Putamen (tissue), 1 donor: ENCODE measurements around the gene KRTAP10-4.
"Not testable (repeated sequence)": the region's sequence is repeated elsewhere in the genome, so short reads cannot be mapped to it uniquely, and the experiment has no call there.

Experiments
- DNase-seq: peaks from one replicate; pipeline ENCODE4 v3.0.0-alpha.2; 2016; ENCODE audit warnings: low spot score

Gene KRTAP10-4, protein sequence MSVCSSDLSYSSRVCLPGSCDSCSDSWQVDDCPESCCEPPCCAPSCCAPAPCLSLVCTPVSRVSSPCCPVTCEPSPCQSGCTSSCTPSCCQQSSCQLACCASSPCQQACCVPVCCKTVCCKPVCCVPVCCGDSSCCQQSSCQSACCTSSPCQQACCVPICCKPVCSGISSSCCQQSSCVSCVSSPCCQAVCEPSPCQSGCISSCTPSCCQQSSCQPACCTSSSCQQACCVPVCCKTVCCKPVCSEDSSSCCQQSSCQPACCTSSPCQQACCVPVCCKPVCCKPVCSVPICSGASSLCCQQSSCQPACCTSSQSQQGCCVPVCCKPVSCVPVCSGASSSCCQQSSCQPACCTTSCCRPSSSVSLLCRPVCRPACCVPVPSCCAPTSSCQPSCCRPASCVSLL

DNA sequence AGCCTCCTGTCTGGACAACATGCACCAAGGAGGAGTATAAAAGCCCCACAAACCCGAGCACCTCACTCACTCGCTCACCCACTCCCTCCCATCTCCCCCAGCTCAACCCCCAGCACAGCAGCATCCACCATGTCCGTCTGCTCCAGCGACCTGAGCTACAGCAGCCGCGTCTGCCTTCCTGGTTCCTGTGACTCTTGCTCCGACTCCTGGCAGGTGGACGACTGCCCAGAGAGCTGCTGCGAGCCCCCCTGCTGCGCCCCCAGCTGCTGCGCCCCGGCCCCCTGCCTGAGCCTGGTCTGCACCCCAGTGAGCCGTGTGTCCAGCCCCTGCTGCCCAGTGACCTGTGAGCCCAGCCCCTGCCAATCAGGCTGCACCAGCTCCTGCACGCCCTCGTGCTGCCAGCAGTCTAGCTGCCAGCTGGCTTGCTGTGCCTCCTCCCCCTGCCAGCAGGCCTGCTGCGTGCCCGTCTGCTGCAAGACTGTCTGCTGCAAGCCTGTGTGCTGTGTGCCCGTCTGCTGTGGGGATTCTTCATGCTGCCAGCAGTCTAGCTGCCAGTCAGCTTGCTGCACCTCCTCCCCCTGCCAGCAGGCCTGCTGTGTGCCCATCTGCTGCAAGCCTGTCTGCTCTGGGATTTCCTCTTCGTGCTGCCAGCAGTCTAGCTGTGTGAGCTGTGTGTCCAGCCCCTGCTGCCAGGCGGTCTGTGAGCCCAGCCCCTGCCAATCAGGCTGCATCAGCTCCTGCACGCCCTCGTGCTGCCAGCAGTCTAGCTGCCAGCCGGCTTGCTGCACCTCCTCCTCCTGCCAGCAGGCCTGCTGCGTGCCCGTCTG is at the start of gene KRTAP10-4:
Gene KRTAP10-4, plus strand, starts transcription at position 100 of the 827 bp plus-strand sequence. Its CDS starts 30 bp downstream, at position 130.
- DNase-seq, result not testable (repeated sequence)

DNA sequence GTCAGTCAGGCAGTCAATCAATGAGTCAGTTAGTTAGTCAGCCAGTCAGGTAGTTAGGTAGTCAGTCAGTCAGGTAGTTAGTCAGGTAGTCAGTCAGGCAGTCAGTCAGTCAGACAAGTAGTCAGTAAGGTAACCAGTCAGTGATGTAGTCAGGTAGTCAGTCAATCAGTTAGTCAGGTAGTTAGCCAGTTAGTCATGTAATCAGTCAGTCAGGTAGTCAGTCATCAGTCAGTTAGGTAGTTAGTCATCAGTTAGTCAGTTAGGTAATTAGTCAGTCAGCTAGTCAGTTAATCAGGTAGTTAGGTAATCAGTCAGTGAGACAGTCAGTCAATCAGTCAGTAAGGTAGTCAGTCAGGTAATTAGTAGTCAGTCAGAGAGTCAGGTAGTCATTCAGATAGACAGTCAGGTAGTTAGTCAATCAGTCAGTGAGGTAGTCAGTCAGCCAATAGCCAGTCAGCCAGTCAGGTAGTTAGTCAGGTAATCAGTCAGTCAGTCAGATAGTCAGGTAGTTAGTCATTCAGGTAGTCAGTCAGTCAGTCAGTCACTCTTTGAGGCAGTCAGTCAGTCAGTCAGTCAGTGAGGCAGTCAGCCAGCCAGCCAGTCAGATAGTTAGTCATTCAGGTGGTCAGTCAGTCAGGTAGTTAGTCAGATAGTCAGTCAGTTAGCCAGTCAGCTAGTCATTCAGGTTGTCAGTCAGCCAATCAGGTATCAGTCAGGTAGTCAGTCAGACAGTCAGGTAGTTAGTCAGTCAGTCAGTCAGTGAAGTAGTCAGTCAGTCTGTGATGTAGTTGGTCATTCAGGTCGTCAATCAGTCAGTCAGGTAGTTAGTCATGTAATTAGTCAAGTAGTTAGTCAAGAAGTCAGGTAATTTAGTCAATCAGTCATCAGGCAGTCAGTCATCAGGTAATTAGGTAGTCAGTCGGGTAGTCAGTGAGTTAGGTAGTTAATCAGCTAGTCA is 48.8 kb upstream of the KRTAP10-4 start:
- DNase-seq, result no peak

DNA sequence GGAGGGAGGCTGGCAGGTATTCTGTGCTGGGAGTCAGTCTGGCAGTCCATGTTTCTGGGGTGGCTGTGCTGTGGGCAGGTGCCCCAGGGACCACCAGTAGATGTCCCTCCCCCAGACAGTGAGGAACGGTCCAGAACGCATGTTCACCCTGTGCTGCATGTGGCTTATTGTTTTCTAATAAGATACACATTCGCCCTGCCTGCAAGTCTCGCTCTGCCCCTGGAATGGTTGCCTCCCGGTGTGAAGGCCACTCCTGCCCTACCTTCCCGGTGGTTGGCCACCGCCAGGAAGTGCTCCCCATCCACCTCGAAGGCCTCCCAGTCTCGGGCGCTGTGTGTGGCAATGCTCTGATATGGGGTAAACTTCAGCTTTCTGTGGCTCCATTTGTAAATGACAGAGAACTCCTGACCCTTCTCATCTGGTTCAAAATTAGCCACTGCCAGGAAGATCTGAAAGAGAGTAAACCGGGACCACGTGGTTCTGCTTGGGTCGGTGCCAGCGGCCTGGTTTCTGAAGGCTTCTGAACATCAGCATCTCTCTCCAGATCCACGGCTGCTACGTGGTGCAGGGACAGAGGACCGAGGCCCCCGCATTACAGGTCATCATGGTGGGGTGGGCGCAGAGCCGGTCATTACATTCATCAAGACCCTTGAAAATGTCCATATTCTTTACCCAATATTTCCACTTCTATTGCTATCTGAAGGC is 48.0 kb upstream of the KRTAP10-4 start:
- DNase-seq, result no peak

DNA sequence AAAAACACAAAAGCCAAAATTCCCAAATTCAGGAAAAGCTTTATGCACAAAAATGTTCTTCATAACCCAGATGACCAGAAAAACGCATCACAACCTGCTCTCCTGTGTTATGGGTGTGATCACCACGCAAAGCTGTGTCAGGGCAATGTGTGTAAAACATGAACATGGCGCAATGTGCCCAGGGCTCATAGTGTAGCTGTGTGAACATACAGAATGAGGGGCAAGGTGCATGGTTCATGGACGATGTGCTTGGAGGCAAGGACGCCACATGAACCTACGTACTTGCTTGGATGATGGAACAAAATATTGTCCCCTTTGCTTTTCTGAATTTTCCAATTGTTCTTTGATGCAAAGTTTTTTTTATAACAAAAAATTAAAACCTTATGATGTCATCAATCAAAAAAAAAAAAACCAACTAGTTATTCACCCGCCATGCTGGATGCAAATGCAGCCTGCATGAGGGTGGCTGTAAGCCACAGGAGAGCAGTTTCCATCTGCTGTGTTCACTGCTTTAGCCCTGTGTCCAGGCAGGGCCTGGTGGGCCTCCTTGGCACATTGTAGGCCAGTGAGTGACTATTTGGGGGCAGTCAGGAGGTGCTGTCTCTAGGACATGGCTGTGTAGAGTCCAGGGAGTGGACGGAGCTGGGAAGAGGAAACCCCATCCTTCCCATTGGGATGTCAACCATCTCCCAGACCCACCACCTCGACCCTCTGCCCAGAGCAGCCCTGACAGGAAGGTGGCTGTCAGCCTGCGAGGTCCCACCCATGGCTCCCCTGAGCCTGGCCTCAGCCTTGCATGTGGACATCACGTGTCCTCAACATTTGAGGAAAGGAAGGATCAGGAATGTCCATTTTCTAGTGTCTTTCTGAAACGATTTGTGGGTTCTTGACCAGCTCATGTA is 47.2 kb upstream of the KRTAP10-4 start:
- no peak for DNase-seq

DNA sequence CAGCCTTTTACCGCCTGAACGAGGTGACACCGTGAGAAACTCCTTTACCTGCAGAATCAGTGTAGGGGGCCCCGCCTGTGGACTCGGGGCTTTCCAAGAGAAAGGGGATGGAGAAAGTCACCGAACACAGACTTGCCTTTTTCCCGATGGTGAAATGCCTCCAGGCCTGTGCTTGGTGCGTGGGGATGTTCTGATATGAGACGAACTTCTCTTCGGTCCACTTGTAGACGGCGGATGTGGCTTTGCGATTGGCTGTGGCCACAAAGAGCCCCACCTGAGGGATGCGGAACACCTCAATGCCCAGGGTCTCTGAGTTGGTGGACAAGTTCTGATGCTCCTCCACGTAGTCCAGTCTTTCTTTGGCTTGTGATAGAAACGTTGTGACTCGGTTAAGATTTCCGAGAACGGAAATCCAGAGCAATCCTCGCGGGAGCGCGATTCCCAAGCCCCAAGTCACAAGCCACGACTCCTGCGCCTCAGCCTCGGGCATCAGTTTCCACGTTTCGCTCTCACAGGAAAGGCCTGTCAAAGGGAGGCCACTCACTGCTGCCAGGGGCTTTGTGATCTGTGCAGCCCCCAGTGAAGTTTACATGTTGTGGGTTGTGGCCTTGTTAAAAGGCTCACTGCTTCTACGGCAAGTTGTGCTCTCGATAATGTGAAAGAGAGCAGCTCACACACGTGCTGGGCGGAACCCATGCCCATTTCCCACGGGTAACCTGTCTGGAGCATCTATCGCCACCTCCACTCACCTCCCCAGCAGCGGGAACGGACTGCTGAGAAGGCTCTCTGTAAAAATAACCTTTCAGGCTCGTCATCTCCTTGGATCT is 46.2 kb upstream of the KRTAP10-4 start:
- no peak for DNase-seq

DNA sequence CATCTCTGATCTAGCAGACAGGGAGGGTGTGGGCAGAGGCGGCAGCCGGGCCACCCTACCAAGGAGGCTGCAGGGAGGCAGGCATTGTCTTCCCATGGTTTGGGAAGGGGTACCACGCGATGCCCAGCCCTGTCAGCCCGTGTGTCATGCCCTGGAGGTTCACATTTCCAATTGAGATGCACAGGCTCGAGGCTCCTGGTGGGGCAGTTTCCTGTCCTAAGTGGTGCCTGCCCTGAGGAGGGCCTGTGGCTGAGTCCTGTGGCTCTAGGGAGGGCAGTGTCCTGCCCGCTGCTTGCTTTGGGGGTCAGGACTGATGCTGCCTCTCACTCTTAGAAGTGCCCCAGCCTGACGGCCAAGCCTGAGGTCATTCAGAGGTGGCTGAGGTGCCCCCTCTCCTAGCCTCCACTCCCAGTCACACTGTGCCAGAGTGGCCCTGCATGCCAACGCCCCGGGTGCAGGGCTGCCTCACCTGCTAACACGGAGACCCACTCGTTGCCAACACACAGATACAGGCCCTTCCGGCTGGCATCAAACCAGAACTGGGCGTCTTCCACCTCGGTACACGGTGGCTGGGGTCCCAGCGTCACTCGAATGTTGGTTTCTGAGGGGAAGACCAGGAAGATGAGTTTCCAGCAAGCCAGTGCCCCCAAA is 45.4 kb upstream of the KRTAP10-4 start:
- no peak for DNase-seq

DNA sequence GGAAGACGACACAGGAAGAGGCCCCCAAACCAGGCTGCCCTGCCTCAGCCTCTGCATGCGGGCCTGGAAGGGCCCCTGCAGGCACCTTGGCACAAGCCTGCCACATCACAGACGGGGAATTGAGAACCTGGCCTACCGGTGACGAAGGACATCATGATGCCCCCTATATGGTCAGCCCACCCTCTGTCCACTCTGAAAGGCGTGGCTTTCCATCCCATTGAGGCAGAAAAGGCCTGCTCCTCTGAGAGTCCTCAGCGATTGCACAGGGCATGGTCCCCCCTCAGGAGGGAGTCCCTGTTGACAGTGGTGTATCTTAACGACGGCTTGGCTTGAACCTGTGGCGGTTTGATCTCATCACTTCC is 44.9 kb upstream of the KRTAP10-4 start:
- no peak for DNase-seq

DNA sequence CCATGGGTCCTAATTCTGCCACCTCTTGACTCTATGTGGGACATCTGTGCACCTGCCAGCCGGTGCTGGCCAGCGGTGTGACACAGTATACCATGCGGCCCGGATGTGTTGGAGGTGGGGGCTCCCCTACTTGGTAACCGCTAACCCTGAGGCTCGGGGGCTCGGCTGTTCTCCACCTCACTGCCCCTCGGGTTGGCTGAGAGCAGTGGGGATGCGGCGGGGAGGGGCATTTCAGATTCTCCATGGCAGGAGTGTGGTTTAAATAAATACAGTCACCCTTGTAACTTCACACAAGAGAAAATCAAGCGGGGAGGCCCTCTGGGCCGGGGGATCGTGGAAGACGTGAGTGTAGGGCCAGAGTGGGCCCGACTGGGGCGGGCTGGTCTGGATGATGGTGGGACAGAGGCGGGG is 44.5 kb upstream of the KRTAP10-4 start:
- DNase-seq, result no peak

DNA sequence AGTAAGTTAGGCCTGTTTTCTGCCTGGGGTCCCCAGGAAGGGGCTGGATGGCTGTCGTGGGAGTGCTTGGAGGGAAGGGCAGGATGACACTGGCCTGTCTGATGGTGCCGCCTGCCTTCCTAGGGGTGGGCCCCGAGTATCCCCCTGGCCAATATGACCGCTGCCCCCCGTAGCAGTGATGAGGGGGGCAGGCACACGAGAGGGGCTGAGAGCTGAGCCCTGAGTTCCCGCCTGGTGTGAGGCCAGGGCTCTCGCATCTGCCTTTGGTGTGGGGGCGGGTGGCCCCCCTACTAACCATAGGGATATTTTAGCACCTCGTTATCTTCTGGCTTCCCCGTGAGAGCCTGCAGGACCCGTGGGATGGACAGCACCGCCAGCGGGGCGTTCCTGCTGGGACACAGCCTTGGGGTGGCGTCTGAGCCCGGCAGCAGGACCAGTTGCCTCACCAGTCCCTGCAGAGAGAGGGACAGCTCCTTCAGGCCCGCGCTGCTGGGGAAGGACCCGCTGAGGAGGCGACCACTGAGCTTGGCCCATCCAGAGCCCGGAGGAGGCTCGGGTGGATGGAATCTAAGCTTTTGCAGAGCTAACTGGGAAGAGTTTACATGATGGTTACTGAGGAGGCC is 43.9 kb upstream of the KRTAP10-4 start:
- no peak for DNase-seq

DNA sequence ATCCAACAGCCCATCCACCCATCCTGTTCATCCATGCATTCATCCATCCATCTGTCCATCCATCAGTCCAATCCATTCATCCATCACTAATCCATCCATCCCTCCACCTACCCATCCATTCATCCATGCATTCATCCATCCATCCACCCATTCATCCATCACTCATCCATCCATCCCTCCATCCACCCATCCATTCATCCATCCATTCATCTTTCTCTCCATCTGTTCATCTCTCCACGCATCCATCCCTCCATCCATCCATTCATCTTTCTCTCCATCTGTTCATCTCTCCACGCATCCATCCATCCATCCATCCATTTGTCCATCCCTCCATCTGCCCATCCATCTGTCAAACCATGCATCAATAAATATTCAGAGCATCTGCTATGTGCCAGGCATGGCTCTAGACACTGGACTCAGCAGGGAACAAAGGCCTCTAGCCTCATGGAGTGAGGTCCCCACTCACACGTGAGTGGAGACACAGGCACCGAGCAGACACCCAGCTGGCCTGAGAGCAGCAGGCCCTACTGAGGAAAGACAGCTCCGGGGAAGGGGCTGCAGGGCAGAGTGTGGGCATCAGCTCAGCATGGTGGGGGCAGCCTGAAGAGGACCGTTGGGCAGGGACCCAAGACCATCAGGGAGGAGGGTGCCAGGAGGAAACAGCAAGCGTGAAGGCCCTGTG is 43.2 kb upstream of the KRTAP10-4 start:
- no peak for DNase-seq

DNA sequence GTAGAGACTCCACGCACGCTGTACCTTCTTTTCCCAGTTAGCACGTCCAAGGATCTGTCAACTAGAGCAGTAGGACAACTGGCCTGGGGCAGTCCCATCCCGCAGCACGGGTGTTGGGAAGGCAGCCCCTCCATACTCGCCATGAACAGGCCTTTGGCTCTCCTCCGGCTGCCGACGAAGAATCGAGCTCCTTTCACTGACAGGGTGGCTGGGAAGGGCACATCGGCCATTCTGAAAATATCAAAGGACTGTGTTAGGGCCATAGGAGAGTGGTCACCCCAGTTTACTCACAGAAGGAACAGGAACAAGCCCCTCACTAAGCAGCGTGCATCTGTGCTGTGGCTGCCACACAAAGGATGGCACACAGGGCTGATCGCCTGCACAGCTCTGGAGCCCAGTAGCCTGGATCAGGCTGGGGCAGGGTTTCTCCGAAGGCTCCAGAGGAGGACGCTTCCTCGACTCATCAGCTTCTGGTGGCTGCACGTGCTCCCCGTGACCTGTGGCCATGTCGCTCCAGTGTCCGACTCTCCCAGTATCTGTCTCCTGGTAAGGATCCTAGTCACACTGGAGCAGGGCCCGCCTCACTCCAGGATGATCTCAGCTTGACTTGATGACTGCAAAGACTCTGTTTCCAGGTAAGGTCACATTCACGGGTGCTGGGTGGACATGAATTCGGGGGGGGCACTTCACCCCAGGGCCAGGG is 42.5 kb upstream of the KRTAP10-4 start:
- DNase-seq, result no peak

DNA sequence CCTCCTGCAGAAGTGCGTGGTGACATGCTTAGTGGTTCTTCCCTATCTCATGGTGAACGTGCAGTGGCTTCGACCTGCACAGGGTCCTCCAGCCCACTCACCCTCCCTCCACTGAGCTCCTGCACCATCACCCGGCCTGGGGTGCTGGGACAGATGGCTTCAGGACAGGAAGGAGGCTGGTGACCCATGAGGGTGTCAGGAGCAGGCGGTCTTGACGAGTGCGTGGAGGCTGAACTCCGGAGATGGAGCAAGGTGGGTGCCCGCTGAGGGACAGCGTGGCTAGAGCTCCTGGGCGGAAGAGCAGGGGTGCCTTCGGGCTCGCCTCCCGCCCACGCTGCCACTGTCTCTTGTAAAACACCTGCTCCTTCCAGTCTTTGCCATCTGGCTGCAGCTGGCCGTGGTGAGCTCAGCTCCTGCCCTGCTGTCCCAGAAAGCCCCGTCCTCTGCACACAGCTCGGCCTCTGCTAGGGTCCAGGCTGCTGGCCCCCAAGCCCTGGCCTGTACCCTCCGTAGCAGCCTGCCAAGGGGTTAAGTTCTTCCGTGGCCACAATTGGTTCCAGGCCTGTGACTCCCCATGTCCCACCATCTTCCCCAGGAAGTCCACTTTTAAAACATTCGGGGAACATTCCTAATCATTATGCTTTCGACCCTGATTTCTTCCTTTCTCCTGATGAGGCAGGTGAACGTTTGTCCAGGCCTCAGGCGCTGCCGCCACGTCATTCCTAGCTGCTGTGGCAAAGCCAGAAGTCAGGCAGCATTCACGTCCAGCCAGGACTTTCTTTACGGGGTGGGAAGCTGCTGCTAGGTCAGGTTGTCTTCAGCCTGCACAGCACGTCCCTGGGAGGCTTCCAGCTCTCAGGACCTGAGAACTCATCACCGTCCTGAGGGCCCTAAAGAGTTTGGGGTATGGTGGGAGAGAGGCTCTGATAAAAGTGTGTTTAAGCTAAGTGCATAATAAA is 41.6 kb upstream of the KRTAP10-4 start:
- DNase-seq, result no peak

DNA sequence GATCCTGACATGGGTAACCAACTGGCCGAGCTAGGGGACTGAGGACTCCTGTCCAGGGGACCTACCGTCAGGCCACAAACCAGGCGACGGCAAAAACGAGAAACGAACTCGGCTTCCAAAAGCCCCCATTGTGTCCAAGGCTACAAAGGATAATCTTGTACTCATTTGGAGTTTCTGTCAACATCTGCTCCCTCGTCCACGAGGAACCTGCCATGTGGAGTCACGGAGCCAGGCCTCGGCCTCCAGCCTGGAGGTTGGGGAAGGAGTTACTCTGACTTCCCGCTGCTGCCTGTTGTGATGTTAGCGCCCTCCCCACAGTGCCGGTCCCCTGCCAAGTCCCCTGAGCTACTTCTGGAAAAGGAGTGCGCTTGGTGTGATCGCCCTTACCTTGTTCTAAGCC is 40.8 kb upstream of the KRTAP10-4 start:
- no peak for DNase-seq

DNA sequence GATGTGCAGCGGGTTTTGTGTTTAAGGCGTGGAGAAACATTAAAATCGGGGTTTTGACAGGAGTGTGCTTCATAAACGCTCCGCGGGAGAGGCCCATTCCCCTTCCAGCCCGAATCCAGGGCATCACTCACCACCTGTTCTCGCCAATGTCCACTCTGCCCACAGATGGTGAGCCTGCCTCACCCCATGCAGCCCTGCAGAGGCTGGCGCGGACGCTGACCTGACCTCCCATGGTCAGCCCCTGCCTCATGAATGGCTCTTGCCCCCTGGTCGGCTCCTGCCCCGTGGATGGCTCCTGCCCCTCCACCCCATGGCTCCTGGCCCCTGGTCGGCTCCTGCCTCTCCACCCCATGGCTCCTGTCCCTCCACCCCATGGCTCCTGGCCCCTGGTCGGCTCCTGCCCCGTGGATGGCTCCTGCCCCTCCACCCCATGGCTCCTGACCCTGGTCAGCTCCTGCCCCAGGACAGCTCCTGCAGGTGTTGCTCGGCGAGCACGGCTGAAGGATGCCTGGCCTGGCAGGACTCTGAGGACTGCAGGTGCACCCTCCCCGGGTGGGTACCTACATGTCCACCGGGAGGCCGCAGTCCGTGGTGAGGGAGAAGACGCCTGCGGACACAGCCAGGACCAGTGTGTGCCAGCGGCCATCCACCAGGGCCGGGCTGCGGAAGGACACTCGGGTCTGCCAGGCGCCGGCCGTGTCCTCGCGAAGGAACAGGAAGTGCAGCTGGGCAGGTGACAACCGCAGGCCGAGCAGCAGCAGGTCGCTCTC is 40.2 kb upstream of the KRTAP10-4 start:
- no peak for DNase-seq

DNA sequence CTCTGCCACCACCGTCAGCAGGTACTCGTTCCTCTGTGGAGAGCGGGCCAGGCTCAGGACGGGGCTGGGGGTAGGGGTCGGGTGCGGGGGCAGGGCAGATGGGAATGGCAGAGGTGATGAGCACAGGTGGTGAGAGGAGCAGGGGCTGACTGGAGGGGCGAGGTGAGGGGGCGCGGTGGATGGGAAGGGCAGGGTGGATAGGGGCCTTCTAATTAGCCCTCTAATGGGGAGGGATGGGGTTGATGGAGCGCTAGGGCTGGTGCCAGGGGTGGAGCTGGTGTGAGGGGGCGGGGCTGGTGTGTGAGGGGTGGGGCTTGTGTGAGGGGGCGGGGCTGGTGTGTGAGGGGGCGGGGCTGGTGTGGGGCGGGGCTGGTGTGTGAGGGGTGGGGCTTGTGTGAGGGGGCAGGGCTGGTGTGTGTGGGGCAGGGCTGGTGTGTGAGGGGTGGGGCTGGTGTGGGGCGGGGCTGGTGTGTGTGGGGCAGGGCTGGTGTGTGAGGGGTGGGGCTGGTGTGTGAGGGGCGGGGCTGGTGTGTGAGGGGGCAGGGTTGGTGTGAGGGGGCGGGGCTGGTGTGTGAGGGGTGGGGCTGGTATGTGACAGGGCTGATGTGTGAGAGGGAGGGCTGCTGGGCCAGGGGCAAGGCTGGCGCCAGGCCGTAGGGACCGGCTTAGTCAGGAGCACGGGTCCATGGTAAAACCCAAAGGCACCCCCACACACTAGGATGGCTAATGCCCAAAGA is 39.5 kb upstream of the KRTAP10-4 start:
- DNase-seq, result no peak
